ENCODE results near the gene GSTM4. TPM values are rescaled to one million over a fixed set of nuclear protein-coding genes. Genes with fewer than 3 reads are reported as not detected.

GSTM4 gene
- total RNA-seq, 4 donors from 2014 or later, result 64.9 to 104 (median 94.8) TPM

GRCh38 chr1:109623601-109624161 is 32.2 kb upstream of the GSTM4 start:
- Histone ChIP-seq H3K36me3 (no peaks in the 10 kb centered on the region), H3K9me3 (no peaks in the 10 kb centered on the region), H3K4me1 (peaks cover 8 to 42% (median 26%) of the 10 kb centered on the region in 4 donors), H3K27me3 (no peaks in the 10 kb centered on the region), H3K27ac (peak overlapping the region in 2 of 4 donors; percentile 7 to 29), H3K4me3 (no peak overlapping the region)
- in situ Hi-C loops (cut with MboI; ENCODE audit: low pct_ligation_motif_present in 1 of 4, low pct_unique_long_range_greater_than_20kb in 1 of 4, low sequenced_read_pairs in 3 of 4), result loop anchor here in 2 of 4 donors (5.0 to 10.0 kb wide), 2 partner anchors 76 to 79 kb away; partner anchors contain the start of gene GNAI3 (in 2 of the 2)
- no peak for DNase-seq
- intact Hi-C loops (cut with DNase I; ENCODE audit: low total_unique reads), result no loop called here
- WGBS, 2 donors (ENCODE audit: low coverage in 1 of 2), result 89% methylated on average over 11 of the region's 11 CpGs; no CpG with 5 or more reads in 1 of the 2 donors
- TF ChIP-seq POLR2AphosphoS5 (IDR thresholded peaks at IDR 0.05) (no peak), POLR2A (IDR thresholded peaks at IDR 0.05) (no peak), EP300 (IDR thresholded peaks at IDR 0.05; ENCODE audit: low read depth) (no peak)

GRCh38 chr1:109624201-109625010 is 31.5 kb upstream of the GSTM4 start:
- H3K27ac ChIP-seq, result peak overlapping the region in 1 of 4 donors; percentile 8
- DNase-seq, result no peak
- peaks cover 4 to 35% (median 19%) of the 10 kb centered on the region in 4 donors for H3K4me1 ChIP-seq
- intact Hi-C loops (cut with DNase I; ENCODE audit: low total_unique reads), result loop anchor here (5.0 kb wide), 1 partner anchor 77 kb away; the partner anchor contains the start of gene GNAI3
- no peaks in the 10 kb centered on the region for H3K9me3 ChIP-seq
- H3K36me3 ChIP-seq, result no peaks in the 10 kb centered on the region
- no peak overlapping the region for H3K4me3 ChIP-seq
- in situ Hi-C loops (cut with MboI; ENCODE audit: low pct_ligation_motif_present in 1 of 4, low pct_unique_long_range_greater_than_20kb in 1 of 4, low sequenced_read_pairs in 3 of 4), result loop anchor here in 2 of 4 donors (5.0 to 10.0 kb wide), 2 partner anchors 77 to 80 kb away; partner anchors contain the start of gene GNAI3 (in 2 of the 2)
- TF ChIP-seq EP300 (IDR thresholded peaks at IDR 0.05; ENCODE audit: low read depth), result no peak
- WGBS, 2 donors (ENCODE audit: low coverage in 1 of 2), result 77% methylated on average over 15 of the region's 17 CpGs; no CpG with 5 or more reads in 1 of the 2 donors
- H3K27me3 ChIP-seq, result no peaks in the 10 kb centered on the region

- in situ Hi-C loops (cut with MboI; ENCODE audit: low pct_ligation_motif_present in 1 of 4, low pct_unique_long_range_greater_than_20kb in 1 of 4, low sequenced_read_pairs in 3 of 4), result loop anchor here in 1 of 4 donors (10.0 kb wide), 1 partner anchor 80 kb away; the partner anchor contains the start of gene GNAI3
- TF ChIP-seq CTCF (IDR thresholded peaks at IDR 0.05), result no peak
- TF ChIP-seq POLR2A (IDR thresholded peaks at IDR 0.05), result no peak
- TF ChIP-seq EP300 (IDR thresholded peaks at IDR 0.05; ENCODE audit: low read depth), result no peak
- no peak for TF ChIP-seq POLR2AphosphoS5 (IDR thresholded peaks at IDR 0.05)
- Histone ChIP-seq H3K4me1 (peaks cover 4 to 34% (median 16%) of the 10 kb centered on the region in 4 donors), H3K4me3 (no peak overlapping the region), H3K27ac (no peak overlapping the region), H3K36me3 (no peaks in the 10 kb centered on the region), H3K9me3 (no peaks in the 10 kb centered on the region), H3K27me3 (no peaks in the 10 kb centered on the region)
- no peak for DNase-seq
- 90 to 100% methylated on average over 1 to 15 of the region's 16 CpGs for WGBS, 2 donors (ENCODE audit: low coverage in 1 of 2)
- intact Hi-C loops (cut with DNase I; ENCODE audit: low total_unique reads), result loop anchor here (5.0 kb wide), 1 partner anchor 78 kb away; the partner anchor contains the start of gene GNAI3
Observed at GRCh38 chr1:109625176-109625575, 30.7 kb upstream of the GSTM4 start.

GRCh38 chr1:109625601-109626560 is 30.0 kb upstream of the GSTM4 start:
- no peaks in the 10 kb centered on the region for H3K27me3 ChIP-seq
- in situ Hi-C loops (cut with MboI; ENCODE audit: low pct_ligation_motif_present in 1 of 4, low pct_unique_long_range_greater_than_20kb in 1 of 4, low sequenced_read_pairs in 3 of 4) (loop anchor here in 1 of 4 donors (10.0 kb wide), 1 partner anchor 81 kb away; the partner anchor contains the start of gene GNAI3), intact Hi-C loops (cut with DNase I; ENCODE audit: low total_unique reads) (loop anchor here (5.0 kb wide), 1 partner anchor 79 kb away; the partner anchor contains the start of gene GNAI3)
- peaks cover 4 to 34% (median 15%) of the 10 kb centered on the region in 4 donors for H3K4me1 ChIP-seq
- no peak for DNase-seq
- H3K36me3 ChIP-seq, result no peaks in the 10 kb centered on the region
- H3K27ac ChIP-seq, result no peak overlapping the region
- H3K4me3 ChIP-seq, result no peak overlapping the region
- no peak for TF ChIP-seq POLR2A (IDR thresholded peaks at IDR 0.05)
- no peak for TF ChIP-seq EP300 (IDR thresholded peaks at IDR 0.05; ENCODE audit: low read depth)
- no peak for TF ChIP-seq CTCF (IDR thresholded peaks at IDR 0.05)
- no peak for TF ChIP-seq POLR2AphosphoS5 (IDR thresholded peaks at IDR 0.05)
- WGBS, 2 donors (ENCODE audit: low coverage in 1 of 2), result 85% methylated on average over 32 of the region's 32 CpGs; no CpG with 5 or more reads in 1 of the 2 donors
- H3K9me3 ChIP-seq, result no peaks in the 10 kb centered on the region
